CD4-positive, alpha-beta memory T cell (primary cell): ENCODE measurements around the gene OBSCN. TPM values are rescaled to one million over a fixed set of nuclear protein-coding genes. Genes with fewer than 3 reads are reported as not detected.

Experiments used
- CTCF ChIA-PET: fragments of 350-600 bp; sonication (Branson Sonifier 250); formaldehyde crosslinking; loops from one replicate; lab custom pipeline; 2021; ENCODE audit warnings: inconsistent platforms; ENCODE audit not compliant: partially characterized antibody; lab: Charles Lee
- POLR2A ChIA-PET: fragments of 350-600 bp; sonication (Branson Sonifier 250); formaldehyde crosslinking; loops from one replicate; lab custom pipeline; 2021; ENCODE audit not compliant: partially characterized antibody; lab: Charles Lee
- DNase-seq, 5 donors: peaks; one replicate each; pipeline versions ENCODE4 v3.0.0 to v3.0.0-alpha.2; 2020 to 2022; ENCODE audit warnings: mixed read lengths in 1 of 5
- H3K27ac ChIP-seq: one replicate; pipeline ENCODE4 v1.7.0; 2013; ENCODE audit warnings: low read depth, low read length
- H3K27me3 ChIP-seq: 2 replicates; pipeline ENCODE4 v1.7.0; 2013; ENCODE audit warnings: mild to moderate bottlenecking, low read length, moderate library complexity; ENCODE audit not compliant: insufficient read depth
- H3K36me3 ChIP-seq: 2 replicates; pipeline ENCODE4 v1.7.0; 2013; ENCODE audit warnings: mild to moderate bottlenecking, low read length, moderate library complexity; ENCODE audit not compliant: insufficient read depth
- H3K4me1 ChIP-seq: 2 replicates; pipeline ENCODE4 v1.7.0; 2013; ENCODE audit warnings: mild to moderate bottlenecking, low read length, moderate library complexity; ENCODE audit not compliant: insufficient read depth
- H3K4me3 ChIP-seq, 2 donors: one replicate each; pipeline ENCODE4 v1.7.0; 2013; ENCODE audit warnings: low read length in 2 of 2, mild to moderate bottlenecking in 1 of 2
- H3K9me3 ChIP-seq, 2 donors: one replicate each; pipeline ENCODE4 v1.7.0; 2013; ENCODE audit warnings: low read length in 2 of 2, control low read depth in 1 of 2; ENCODE audit not compliant: control insufficient read depth in 1 of 2
- H3K27ac Mint-ChIP-seq, 7 donors: one replicate each; pipeline ENCODE4 v1.8.0; 2020 to 2021; ENCODE audit warnings: mixed read lengths in 7 of 7, mild to moderate bottlenecking in 6 of 7, inconsistent platforms in 3 of 7, moderate library complexity in 3 of 7
- H3K27me3 Mint-ChIP-seq, 2 donors: one replicate each; pipeline ENCODE4 v1.8.0; 2020 to 2021; ENCODE audit warnings: mixed read lengths in 2 of 2
- H3K36me3 Mint-ChIP-seq, 2 donors: one replicate each; pipeline ENCODE4 v1.8.0; 2020 to 2021; ENCODE audit warnings: mixed read lengths in 2 of 2, inconsistent platforms in 1 of 2, mild to moderate bottlenecking in 1 of 2
- H3K4me1 Mint-ChIP-seq, 4 donors: one replicate each; pipeline ENCODE4 v1.8.0; 2020 to 2021; ENCODE audit warnings: mixed read lengths in 4 of 4, mild to moderate bottlenecking in 1 of 4
- H3K4me3 Mint-ChIP-seq, 8 donors: one replicate each; pipeline ENCODE4 v1.8.0; 2020 to 2021; ENCODE audit warnings: mixed read lengths in 8 of 8, mild to moderate bottlenecking in 7 of 8, moderate library complexity in 6 of 8, inconsistent platforms in 3 of 8
- H3K9me3 Mint-ChIP-seq, 8 donors: one replicate each; pipeline ENCODE4 v1.8.0; 2020 to 2021; ENCODE audit warnings: mixed read lengths in 8 of 8, mild to moderate bottlenecking in 5 of 8, inconsistent platforms in 3 of 8, moderate library complexity in 1 of 8
- intact Hi-C: fragments of 100-400 bp; cut with micrococcal nuclease; formaldehyde crosslinking; loops from one replicate; pipeline ENCODE4 v1.15.1; 2023
- polyA plus RNA-seq, 2 donors: library from polyadenylated mRNA; unstranded; fragments of 300-500 nt; fragmentation: Illumina TruSeq; gene quantifications; one replicate each; pipeline ENCODE4 v1.2.3, GENCODE V29; 2021
- total RNA-seq, 2 experiments: library from RNA; stranded (reverse); gene quantifications; one replicate each; pipeline ENCODE4 v1.2.3, GENCODE V29; 2021

Gene OBSCN
- total and polyA plus RNA-seq, 4 experiments from 2014 or later = 0.19 to 91.4 (median 39.8) TPM

- H3K27me3 Mint-ChIP-seq = no peaks in the 10 kb centered on the region
- DNase-seq = no peak
- H3K36me3 Mint-ChIP-seq = peaks cover 0 to 2% of the 10 kb centered on the region in 2 donors
- peaks cover 2 to 17% (median 9%) of the 10 kb centered on the region in 4 donors for H3K4me1 Mint-ChIP-seq
- H3K4me3 Mint-ChIP-seq = no peak overlapping the region
- peaks cover 7% of the 10 kb centered on the region for H3K4me1 ChIP-seq
- no peaks in the 10 kb centered on the region for H3K9me3 Mint-ChIP-seq
- intact Hi-C loops = no loop called here
- no peak overlapping the region for H3K27ac ChIP-seq
- POLR2A ChIA-PET = interaction anchor here (0.8 to 0.9 kb wide), 2 partner anchors 10 to 43 kb away, joined by 3 read pairs; no protein-coding TSS in a partner anchor
- H3K4me3 ChIP-seq = no peak overlapping the region
- H3K36me3 ChIP-seq = no peaks in the 10 kb centered on the region
- H3K27me3 ChIP-seq = no peaks in the 10 kb centered on the region
- no peak overlapping the region for H3K27ac Mint-ChIP-seq
- CTCF ChIA-PET = interaction anchor here (1.1 kb wide), 1 partner anchor 45 kb away, joined by 3 read pairs; no protein-coding TSS in a partner anchor
- no peaks in the 10 kb centered on the region for H3K9me3 ChIP-seq
These were observed 2.3 kb downstream of the OBSCN start for GRCh38 chr1:228210076-228210651.

- no peaks in the 10 kb centered on the region for H3K27me3 Mint-ChIP-seq
- H3K27me3 ChIP-seq = no peaks in the 10 kb centered on the region
- no peaks in the 10 kb centered on the region for H3K36me3 ChIP-seq
- H3K27ac ChIP-seq = no peak overlapping the region
- ChIA-PET CTCF (interaction anchor here (1.1 kb wide), 1 partner anchor 46 kb away, joined by 3 read pairs; no protein-coding TSS in a partner anchor), POLR2A (no interaction called here)
- DNase-seq = no peak
- peaks cover 0 to 2% of the 10 kb centered on the region in 2 donors for H3K36me3 Mint-ChIP-seq
- H3K4me3 Mint-ChIP-seq = peak overlapping the region in 7 of 8 donors; percentile 24 to 61 (median 52)
- no peak overlapping the region for H3K4me3 ChIP-seq
- no peaks in the 10 kb centered on the region for H3K9me3 ChIP-seq
- H3K4me1 Mint-ChIP-seq = peaks cover 2 to 17% (median 9%) of the 10 kb centered on the region in 4 donors
- H3K4me1 ChIP-seq = peaks cover 7% of the 10 kb centered on the region
- no peaks in the 10 kb centered on the region for H3K9me3 Mint-ChIP-seq
- peak overlapping the region in 3 of 7 donors; percentile 42 to 73 (median 60) for H3K27ac Mint-ChIP-seq
- intact Hi-C loops = no loop called here
These were observed 3.1 kb downstream of the OBSCN start for GRCh38 chr1:228210712-228211530.

GRCh38 chr1:228211531-228212414 lies 3.9 kb downstream of the OBSCN start:
- peak overlapping the region in 4 of 7 donors; percentile 29 to 73 (median 51) for H3K27ac Mint-ChIP-seq
- H3K4me1 ChIP-seq = peaks cover 7% of the 10 kb centered on the region
- H3K9me3 Mint-ChIP-seq = no peaks in the 10 kb centered on the region
- no peaks in the 10 kb centered on the region for H3K27me3 Mint-ChIP-seq
- peaks cover 3 to 17% (median 9%) of the 10 kb centered on the region in 4 donors for H3K4me1 Mint-ChIP-seq
- no peaks in the 10 kb centered on the region for H3K9me3 ChIP-seq
- intact Hi-C loops = loop anchor here (2.0 kb wide), 2 partner anchors 71 to 195 kb away; partner anchors contain the start of genes GUK1 and TRIM11
- peak in 1 of 5 donors; percentile 13 for DNase-seq
- no peak overlapping the region for H3K27ac ChIP-seq
- H3K4me3 Mint-ChIP-seq = peak overlapping the region in 7 of 8 donors; percentile 11 to 61 (median 52)
- ChIA-PET POLR2A (interaction anchor here (1.1 to 1.6 kb wide), 2 partner anchors 46 to 246 kb away, joined by 3 to 11 read pairs; partner anchors contain the start of gene IBA57), CTCF (no interaction called here)
- H3K27me3 ChIP-seq = no peaks in the 10 kb centered on the region
- H3K36me3 Mint-ChIP-seq = peaks cover 0 to 2% of the 10 kb centered on the region in 2 donors
- no peak overlapping the region for H3K4me3 ChIP-seq
- H3K36me3 ChIP-seq = no peaks in the 10 kb centered on the region

- peak overlapping the region in 1 of 2 donors; percentile 52 for H3K4me3 ChIP-seq
- H3K27ac Mint-ChIP-seq = peak overlapping the region in 2 of 7 donors; percentile 4 to 55
- peaks cover 3 to 17% (median 9%) of the 10 kb centered on the region in 4 donors for H3K4me1 Mint-ChIP-seq
- intact Hi-C loops = loop anchor here (2.0 kb wide), 2 partner anchors 72 to 194 kb away; partner anchors contain the start of genes GUK1 and TRIM11
- peaks cover 7% of the 10 kb centered on the region for H3K4me1 ChIP-seq
- no peaks in the 10 kb centered on the region for H3K9me3 ChIP-seq
- H3K36me3 ChIP-seq = no peaks in the 10 kb centered on the region
- ChIA-PET CTCF (no interaction called here), POLR2A (interaction anchor here (1.1 to 1.6 kb wide), 3 partner anchors 36 to 245 kb away, joined by 3 to 11 read pairs (median 5); partner anchors contain the start of gene IBA57)
- no peak overlapping the region for H3K27ac ChIP-seq
- no peaks in the 10 kb centered on the region for H3K27me3 ChIP-seq
- no peaks in the 10 kb centered on the region for H3K27me3 Mint-ChIP-seq
- DNase-seq = no peak
- peaks cover 0 to 2% of the 10 kb centered on the region in 2 donors for H3K36me3 Mint-ChIP-seq
- peak overlapping the region in 5 of 8 donors; percentile 47 to 91 (median 52) for H3K4me3 Mint-ChIP-seq
- H3K9me3 Mint-ChIP-seq = no peaks in the 10 kb centered on the region
These were observed 4.6 kb downstream of the OBSCN start for GRCh38 chr1:228212415-228212965.

- peak overlapping the region; percentile 46 for H3K27ac ChIP-seq
- POLR2A ChIA-PET = interaction anchor here (0.7 to 1.6 kb wide), 9 partner anchors 28 to 245 kb away, joined by 3 to 11 read pairs (median 5); partner anchors contain the start of genes IBA57 and TRIM11
- intact Hi-C loops = loop anchor here (1.0 to 2.0 kb wide), 8 partner anchors 47 to 302 kb away; partner anchors contain the start of genes GUK1, RNF187 and TRIM11
These were observed 5.4 kb downstream of the OBSCN start for GRCh38 chr1:228212966-228213844.

More at GRCh38 chr1:228212966-228213844, 5.4 kb downstream of the OBSCN start:
- Mint-ChIP-seq H3K9me3 (no peaks in the 10 kb centered on the region), H3K36me3 (peaks cover 0 to 2% of the 10 kb centered on the region in 2 donors), H3K4me1 (peaks cover 3 to 17% (median 9%) of the 10 kb centered on the region in 4 donors), H3K27ac (peak overlapping the region; percentile 68 to 95 (median 90)), H3K4me3 (peak overlapping the region; percentile 83 to 94 (median 89)), H3K27me3 (no peaks in the 10 kb centered on the region)
- Histone ChIP-seq H3K4me3 (peak overlapping the region; percentile 52), H3K9me3 (no peaks in the 10 kb centered on the region), H3K27me3 (no peaks in the 10 kb centered on the region), H3K36me3 (no peaks in the 10 kb centered on the region), H3K4me1 (peaks cover 7% of the 10 kb centered on the region)
- CTCF ChIA-PET = interaction anchor here (0.7 to 2.0 kb wide), 10 partner anchors 9 to 83 kb away, joined by 3 to 13 read pairs (median 4); partner anchors contain the start of gene IBA57
- DNase-seq = peak; percentile 82 to 92 (median 84)
